Urothelium cell line (cell line): ENCODE results near the gene LRRC38.
A peak's percentile ranks its signal among the peaks of the same experiment; 100 is the strongest.
"Not testable (repeated sequence)": the region's sequence is repeated elsewhere in the genome, so short reads cannot be mapped to it uniquely, and the experiment has no call there.

Experiments
- DNase-seq: peaks from one replicate; pipeline ENCODE4 v3.0.0; 2011; ENCODE audit warnings: low spot score, mixed read lengths
- FAIRE-seq: peaks from 2 replicates; lab custom pipeline; 2011; peaks lifted over from hg19 to GRCh38; lab: Jason Lieb, UNC

The LRRC38 gene, protein sequence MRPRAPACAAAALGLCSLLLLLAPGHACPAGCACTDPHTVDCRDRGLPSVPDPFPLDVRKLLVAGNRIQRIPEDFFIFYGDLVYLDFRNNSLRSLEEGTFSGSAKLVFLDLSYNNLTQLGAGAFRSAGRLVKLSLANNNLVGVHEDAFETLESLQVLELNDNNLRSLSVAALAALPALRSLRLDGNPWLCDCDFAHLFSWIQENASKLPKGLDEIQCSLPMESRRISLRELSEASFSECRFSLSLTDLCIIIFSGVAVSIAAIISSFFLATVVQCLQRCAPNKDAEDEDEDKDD

DNA sequence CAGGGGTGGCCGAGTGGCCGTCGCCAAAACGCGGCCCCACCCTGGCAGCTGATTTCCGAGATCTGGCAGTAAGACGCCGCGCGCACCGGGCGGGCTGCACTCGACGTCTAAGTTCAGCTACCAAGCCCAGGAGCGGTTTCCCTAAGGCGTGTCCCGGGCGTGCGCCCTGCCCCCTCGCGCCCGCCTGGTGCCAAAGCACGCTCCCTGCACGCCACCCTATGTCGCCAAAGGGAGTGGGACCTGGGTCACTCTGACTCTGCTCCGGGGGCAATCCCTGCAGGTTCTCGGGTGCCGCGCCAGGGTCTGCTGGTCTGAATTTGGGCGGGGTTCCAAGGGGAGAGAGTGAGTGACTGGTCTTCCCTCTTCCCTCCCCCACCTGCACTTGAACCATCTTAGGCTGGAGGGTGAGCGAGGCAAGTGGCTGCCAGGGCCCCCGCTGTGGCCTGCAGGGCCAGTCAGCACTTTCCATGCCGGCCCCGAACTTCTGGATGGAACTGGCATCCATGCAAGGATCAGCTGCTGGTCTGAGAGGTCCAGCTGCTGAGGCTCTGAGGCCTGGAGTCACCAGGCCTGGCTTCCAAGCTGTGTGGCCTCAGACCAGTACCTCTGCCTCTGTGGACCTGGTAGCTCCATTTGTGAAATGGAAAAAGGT is at the start of gene LRRC38:
LRRC38 (minus strand) TSS at position 109 of the 652 bp plus-strand sequence. CDS start 410 bp downstream, outside the sequence.
- DNase-seq, result peak; percentile 60
- FAIRE-seq, result no peak

DNA sequence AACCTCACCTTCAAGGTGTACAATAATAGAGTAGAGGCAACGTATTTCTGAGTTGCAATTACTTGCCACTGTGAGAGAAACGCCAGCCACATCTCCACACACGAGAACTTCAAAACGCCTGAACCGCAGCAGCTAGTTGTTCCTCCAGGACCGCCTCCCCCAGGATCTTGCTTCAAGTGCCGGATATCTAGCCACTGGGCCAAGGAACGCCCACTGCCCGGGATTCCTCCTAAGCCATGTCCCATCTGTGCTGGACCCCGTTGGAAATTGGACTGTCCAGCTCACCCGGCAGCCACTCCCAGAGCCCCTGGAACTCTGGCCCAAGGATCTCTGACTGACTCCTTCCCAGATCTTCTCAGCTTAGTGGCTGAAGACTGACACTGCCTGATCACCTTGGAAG is 49.2 kb upstream of the LRRC38 start:
- not testable (repeated sequence) for FAIRE-seq, DNase-seq

DNA sequence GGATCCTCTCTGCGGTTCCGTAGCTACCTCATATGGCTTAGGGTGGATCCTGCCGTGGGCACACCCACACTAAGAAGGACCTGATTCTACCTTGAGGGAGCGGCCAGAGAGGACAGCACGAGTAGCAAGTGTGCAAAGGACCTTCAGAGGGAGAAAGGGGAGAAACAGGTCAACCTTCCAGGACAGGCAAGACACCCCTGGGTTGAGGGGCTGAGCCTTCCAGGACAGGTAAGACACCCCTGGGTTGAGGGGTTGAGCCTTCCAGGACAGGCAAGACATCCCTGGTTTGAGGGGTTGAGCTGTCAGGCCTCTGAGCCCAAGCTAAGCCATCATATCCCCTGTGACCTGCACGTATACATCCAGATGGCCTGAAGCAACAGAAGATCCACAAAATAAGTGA is 46.7 kb upstream of the LRRC38 start:
- DNase-seq (no peak), FAIRE-seq (no peak)

DNA sequence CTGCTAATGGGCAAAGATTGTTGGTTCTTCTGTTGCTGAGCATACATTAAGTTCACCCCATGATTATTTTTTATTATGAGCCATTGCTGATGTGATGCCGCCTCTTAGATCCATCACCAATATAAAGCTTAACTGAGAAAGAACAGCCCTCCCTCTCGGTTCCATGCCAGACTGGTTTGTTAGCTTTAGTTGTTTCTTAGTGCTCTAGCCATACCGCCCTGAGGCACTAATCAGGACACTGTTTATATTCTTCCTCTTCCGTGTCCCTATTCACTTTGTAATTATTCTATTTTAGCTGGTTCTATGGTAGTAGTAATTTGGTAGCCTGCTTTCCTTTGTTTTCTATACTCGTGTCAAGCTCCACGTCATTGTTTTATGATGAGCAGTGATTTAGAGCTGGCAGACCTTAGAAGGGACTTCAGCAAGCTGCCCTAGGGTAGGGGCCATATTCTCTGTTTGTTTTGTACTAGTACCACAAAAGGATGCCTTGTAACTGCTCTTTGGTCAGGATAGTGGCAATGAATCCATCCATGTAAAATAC is 42.5 kb upstream of the LRRC38 start:
- FAIRE-seq (no peak), DNase-seq (no peak)

DNA sequence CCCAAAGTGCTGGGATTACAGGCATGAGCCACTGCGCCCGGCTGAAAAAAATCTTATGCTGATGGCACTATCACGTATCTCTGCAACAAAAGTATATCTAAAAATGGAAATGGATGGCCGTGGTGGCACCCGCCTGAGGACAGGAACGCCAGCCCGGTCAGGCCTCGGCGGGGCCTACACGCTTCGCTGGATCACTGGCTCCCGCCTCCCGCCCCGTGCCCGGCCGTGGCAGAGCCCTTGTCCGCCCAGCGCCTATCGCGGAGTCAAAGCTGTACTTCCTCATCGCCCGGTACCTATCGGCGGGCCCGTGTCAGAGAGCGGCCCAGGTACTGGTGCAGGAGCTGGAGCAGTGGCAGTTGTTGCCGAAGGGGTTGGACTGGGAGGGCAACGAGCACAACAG is 41.0 kb upstream of the LRRC38 start:
- no peak for DNase-seq
- FAIRE-seq, result no peak

DNA sequence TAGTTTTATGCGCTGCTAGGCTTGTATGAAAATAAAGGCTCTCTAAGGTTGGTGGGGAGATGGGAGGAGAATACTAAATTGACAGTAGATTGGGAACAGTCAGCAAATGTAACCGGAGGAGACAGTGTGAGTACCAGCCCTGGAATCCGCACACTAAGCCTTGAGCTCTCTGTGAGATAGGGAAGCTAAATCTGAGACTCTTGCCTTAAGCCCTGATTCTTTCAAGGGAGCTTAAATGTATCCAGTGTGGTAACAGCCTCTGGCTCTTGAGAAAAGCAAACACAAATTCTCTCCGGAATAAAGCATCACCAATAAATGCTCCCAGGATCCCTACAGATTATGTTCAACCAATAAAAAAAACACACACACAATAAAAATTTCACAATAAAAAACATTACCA is 36.9 kb upstream of the LRRC38 start:
- FAIRE-seq (no peak), DNase-seq (no peak)

DNA sequence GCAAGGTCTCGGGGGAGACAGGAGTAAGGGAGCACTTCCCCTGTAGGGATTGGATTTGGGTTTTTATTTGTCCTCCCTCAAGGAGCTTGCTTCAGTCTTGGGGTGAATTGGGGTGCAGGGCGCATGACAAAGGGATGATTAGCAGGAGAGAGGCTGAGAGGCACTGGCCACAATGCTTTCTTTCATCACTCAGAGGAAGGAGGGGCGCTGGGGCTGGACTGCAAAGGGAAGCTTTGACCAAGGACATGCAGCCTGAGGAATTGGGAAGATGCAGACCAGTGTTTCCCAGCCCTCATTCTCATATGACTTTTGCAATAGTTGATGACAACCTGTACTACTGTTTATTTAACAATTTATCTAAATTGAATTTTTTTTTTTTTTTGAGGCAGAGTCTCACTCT is 35.7 kb upstream of the LRRC38 start:
- FAIRE-seq (no peak), DNase-seq (no peak)

DNA sequence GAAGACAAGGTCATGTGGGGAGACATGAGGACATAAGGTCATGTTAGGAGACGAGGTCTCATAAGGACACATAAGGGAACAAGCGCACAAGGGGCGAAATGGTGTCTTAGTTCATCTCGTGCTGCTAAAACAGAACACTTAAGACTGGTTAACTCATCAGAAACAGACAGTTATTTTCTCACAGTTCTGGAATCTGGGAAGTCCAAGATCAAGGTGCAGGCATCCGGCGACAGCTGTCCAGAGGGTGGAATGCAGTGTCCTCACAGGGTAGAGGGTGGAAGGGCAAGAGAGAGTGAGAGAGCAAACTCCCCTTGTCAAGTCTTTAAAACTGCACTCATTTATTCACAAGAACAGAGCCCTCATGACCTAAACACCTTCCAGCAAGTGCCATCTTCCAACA is 35.2 kb upstream of the LRRC38 start:
- FAIRE-seq (no peak), DNase-seq (no peak)

DNA sequence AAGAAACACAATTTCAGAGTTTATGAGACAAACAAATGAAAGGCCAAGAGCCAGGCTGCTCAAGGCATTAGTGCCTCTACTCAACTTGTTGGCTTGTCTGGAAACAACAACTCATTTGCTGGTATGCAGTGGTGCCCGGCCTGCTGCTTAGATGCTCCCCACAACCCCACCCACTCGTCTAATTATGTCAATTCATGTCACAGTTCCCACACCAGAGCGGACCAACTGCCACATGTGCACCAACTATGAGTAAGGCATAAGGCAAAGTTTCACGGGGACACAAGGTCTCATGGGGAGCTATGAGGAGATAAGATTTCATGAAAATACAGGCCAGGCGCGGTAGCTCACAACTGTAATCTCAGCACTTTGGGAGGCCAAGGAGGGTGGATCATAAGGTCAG is 34.5 kb upstream of the LRRC38 start:
- DNase-seq (no peak), FAIRE-seq (no peak)

DNA sequence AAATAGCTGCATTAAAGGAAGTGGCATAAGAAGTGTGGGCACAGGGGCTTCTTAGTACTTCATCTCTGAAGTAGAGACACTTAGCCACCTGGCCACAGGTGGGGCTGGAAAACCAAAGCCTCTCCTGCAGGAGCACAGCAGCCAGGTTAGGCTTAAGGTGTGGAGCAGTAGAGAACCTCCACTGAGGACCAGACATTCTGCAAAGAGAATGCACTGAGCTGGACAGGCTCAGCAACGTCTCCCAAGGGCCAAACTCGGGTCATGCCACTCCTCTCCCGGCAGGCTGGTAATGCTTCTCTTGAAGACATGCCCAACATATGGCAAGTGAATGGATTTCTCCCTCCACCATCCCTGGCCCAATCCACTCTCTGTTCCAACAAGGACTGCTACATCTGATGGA is 33.0 kb upstream of the LRRC38 start:
- DNase-seq, result no peak
- FAIRE-seq, result no peak

DNA sequence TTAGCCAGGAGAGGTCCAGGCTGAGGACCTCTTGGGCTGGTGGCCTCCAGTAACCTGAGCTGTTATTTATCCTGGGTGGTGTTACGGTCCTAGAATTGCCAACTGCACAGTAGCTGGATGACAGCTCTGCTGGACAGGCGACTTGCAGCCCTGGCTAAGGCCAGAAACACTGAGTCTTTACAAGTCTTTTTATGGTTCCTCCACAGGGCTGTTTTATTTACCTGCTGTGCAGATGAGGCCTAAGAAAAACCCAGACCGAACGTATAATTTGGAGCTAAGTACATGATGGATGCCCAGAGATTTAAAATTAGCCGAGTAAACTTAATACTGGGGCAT is 30.4 kb upstream of the LRRC38 start:
- DNase-seq (no peak), FAIRE-seq (no peak)

DNA sequence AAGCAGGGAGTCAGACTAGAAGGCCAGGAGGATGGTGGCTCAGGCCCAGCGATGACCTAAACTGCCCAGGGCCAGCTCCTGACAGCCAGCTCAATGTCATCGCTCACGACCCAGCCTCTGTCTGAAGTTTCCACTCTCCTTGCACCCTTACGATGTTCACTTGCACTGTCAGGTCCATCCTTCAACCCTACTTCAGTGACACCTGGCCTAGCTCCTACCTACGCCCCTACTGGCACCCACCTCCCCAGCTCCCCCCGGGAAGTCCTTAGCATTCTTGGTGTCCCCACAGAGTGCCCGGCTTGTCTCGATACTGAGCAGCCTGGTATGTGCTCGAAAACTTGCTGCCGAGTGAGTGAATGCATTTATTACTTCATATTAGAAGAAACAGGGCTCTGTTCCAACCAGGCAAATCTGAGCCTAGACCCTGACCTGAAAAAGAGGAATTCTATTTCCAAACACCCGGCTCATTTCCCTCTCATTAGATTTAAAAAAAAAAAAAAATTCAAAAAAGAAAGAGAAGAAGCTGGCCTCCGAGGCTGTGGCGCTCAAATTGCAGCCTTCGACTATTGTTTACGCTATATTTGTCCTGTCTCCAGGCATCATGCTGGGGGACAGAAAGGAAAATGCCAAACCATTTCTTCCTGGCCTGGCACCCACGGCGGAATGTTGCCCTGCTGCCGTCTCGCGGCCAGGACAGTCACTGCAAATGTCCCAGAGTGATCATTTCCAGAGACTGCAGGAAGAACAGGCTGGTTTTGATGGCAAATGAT is 29.8 kb upstream of the LRRC38 start:
- peak; percentile 63 for DNase-seq
- FAIRE-seq, result no peak

DNA sequence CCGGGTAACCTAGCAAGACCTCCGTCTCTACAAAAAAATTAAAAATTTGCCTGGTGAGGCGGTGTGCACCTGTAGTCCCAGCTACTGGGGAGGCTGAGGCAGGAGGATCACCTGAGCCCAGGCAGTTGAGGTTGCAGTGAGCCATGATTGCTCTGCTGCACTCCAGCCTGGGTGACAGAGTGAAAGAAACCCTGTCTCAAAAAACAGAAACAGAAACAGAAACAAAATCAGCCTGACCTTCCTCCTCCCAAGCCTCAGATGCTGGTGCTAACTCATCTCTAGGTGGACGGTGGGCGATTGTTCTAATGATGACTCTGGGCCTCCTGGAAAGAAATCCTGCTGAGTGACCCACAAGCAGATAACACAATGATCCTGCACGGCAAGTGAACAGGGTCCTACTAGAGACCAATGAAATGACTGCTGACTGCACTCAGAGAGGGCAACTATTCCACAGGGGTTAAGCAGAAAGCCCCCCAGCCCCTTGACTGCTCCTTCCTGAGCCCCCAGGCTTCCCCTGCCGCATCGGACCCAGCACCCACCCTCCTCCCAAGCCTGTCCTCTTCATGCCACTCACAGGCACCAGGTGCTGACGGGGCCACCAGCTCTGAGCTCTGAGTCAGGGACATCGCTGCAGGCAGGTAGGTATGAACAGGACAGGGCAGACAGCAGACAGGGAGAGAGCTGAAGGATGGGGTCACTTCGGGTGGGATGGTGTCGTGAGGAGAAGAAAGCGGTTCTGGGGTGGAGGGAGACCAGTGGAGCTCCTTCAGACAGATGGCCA is 27.8 kb upstream of the LRRC38 start:
- no peak for FAIRE-seq

DNA sequence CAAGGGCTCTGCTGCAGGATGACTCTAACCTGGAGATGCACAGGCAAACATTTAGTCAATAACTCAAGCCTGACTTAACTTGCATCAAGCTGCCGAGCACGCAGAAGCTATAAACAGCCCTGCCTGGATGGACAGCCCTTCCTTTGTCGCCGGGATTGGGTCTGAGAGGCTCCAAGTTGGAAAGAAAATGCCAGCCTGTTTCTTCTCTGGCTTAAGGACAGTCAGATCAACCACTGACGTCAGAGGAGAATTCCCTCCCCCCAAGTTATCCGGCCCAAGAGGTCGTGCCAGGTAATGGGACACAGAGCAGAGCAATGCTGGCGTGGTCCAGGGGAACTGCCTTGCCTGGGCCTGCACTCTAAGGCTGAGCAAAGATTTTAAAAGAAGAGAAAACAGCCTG is 27.1 kb upstream of the LRRC38 start:
- FAIRE-seq, result no peak
- DNase-seq, result no peak

More for the DNA sequence above, 27.8 kb upstream of the LRRC38 start:
- no peak for DNase-seq

DNA sequence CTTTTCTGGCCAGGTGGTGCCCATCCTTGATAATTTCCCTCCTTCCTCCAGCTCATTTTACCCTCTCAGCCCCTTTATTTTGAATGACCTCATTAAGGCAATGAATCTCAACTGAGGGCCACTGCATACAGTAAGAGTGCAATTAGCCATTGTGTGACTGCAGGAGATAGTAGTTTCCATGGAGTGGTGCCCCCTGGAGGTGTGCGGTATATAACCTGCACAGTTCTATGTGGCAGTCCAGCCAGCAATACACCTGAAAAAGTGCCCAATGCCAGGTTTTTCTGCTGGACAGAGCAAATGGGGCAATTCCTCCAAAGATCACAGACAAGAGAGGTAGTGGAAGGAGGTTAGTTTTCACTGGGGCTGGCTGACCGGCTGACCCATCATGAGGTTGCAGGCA is 25.9 kb upstream of the LRRC38 start:
- FAIRE-seq (no peak), DNase-seq (no peak)

DNA sequence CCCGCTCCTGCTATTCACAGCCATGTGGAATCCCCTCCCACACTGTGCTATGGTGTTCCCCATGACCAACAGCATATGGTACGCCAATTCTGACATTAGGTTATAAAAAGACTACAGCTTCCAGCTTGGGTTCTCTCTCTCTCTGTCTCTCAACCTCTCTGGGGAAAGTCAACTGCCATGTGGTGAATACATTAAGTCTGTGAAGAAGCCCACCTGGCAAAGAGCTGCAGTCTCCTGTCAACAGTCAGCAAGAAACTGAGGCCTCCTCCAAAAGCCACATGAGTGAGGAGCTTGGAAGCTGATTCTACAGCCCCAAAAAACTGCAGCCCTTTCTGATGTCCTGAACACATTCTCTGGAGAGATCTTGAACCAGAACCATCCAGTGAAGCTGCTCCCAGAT is 25.0 kb upstream of the LRRC38 start:
- no peak for DNase-seq
- no peak for FAIRE-seq

DNA sequence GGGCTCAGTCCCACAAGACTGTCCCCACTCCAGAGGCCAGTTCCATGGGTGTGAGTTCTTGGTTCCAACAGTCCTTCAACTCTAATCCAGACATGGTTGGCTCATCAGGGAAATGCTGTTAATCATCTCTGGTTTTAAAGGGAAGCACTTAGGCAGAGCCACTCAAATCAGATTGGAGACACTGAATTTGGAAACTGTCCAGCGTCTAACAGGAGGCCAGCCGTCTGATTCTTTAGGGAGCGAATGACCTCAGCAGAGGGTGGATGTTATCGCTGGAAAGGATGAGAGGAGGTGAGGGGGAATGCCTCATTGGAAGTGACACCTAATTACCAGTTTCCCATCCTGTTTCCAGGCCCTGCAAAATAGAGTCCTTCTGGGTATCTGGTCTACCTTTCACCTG is 22.8 kb upstream of the LRRC38 start:
- no peak for FAIRE-seq
- no peak for DNase-seq

DNA sequence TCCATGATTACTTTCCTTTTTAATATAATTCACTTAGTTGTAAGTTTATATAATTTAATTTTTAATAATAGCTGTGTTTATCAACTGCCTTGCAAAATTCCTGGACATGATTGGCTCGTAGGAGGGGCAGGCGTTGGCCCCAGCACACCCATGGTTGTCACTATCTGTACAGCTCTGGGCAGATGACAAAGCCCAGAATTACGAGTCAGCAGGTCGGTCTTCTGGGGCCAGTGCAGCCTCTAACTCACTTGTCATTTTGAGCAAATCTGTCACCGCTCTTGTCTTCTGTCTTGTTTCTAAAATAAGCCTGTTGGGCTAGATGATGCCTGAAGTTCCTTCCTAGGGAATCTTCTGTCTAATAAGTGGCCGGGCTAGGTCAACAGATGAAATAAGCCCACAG is 21.4 kb upstream of the LRRC38 start:
- FAIRE-seq (no peak), DNase-seq (no peak)

DNA sequence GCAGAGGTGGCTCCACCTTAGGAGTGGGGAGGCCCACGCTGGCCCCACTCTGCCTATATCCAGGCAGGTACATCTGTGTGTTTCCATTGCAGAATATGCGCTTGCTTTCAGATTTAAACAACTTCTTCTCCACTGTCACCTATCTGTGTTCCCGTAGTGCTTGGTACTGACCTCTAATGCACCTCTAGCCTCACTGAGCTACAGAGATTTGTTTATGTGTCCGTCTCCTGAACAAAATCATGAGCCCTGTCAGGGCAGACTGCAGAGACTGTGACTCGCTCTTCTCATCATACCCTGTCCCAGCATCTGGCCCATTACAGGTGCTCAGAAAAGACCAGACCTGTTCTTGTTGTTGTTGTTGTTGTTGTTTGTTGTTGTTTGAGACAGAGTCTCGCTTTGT is 14.5 kb upstream of the LRRC38 start:
- DNase-seq (no peak), FAIRE-seq (no peak)

DNA sequence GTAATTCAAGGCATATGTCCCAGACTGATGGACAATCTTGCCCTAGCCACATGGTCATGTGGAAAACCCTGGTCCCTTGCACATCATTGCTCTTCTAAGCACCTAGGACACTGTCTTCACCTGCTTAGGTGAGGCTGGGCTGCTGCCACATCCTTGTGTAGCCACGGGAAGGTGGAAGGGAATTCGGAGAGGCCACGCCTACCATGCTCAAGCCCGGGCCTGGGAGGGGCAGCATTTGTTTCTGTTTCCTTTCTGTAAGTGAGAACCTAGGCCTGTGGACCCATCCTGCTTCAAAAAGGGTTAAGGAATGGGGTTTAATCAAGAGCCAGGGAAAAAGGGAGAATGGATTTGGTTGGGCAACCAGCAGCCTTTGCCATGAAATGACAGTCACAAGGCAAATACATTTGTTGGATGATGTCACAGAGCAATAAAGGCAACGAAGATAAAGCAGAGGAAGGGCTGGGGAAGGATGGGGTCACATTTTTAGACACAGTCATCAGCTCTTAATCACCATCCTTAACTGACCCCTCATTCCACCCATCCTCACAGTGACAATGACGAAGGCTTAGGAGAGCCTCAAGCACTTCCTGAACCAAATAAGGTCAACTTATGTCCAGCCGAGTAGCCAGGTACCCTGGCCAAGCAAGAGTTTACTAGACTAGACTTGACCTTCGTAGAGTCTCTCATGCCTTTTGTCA is 10.1 kb upstream of the LRRC38 start:
- FAIRE-seq, result peak; percentile 50
- no peak for DNase-seq
